ENCODE data around the gene LRRC39.

Gene LRRC39

GRCh38 chr1:100187912-100188311 is 9.9 kb upstream of the LRRC39 start:
- H3K4me3 ChIP-seq (ENCODE audit: low read depth, low read length), result no peak overlapping the region
- no peak for TF ChIP-seq CTCF (IDR thresholded peaks at IDR 0.05; ENCODE audit: low read depth, low read length)
- DNase-seq, result no peak
- peaks cover 7% of the 10 kb centered on the region for H3K4me1 ChIP-seq
- H3K9me3 ChIP-seq, result no peaks in the 10 kb centered on the region
- H3K36me3 ChIP-seq, result no peaks in the 10 kb centered on the region
- H3K27me3 ChIP-seq, result no peaks in the 10 kb centered on the region

DNA sequence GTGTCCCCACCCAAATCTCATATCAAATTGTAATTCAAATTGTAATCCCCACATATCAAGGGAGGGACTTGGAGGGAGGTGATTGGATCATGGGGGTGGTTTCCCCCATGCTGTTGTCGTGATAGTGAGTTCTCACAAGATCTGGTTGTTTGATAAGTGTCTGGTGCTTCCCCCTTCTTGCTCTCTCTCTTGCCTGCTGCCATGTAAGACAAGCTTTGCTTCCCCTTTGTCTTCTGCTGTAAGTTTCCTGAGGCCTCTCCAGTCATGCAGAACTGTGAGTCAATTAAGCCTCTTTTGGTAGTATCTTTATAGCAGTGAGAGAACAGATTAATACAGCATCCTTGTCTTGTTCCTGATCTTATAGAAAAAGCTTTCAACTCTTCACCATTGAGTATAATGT is 6.5 kb upstream of the LRRC39 start:
- Histone ChIP-seq H3K4me1 (peaks cover 7% of the 10 kb centered on the region), H3K36me3 (no peaks in the 10 kb centered on the region), H3K9me3 (no peaks in the 10 kb centered on the region), H3K4me3 (ENCODE audit: low read depth, low read length) (no peak overlapping the region), H3K27me3 (no peaks in the 10 kb centered on the region)
- no peak for DNase-seq
- TF ChIP-seq CTCF (IDR thresholded peaks at IDR 0.05; ENCODE audit: low read depth, low read length), result no peak

DNA sequence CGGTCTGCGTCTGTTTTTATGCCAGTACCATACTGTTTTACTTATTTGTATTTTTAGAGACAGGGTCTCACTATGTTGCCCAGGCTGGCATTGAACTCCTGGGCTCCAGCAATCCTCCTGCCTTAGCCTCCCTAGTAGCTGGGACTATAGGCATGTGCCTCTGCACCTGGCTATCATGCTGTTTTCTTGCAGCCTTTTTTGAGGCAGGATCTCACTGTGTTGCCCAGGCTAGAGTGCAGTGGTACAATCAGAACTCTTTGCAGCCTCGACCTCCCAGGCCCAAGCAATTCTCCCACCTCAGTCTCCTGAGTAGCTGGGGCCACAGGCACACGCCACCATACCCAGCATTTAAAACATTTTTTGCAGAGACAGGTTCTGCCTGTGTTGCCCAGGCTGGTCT is 5.3 kb upstream of the LRRC39 start:
- Histone ChIP-seq H3K36me3 (no peaks in the 10 kb centered on the region), H3K27me3 (no peaks in the 10 kb centered on the region), H3K4me1 (peaks cover 6% of the 10 kb centered on the region), H3K4me3 (ENCODE audit: low read depth, low read length) (no peak overlapping the region), H3K9me3 (no peaks in the 10 kb centered on the region)
- no peak for TF ChIP-seq CTCF (IDR thresholded peaks at IDR 0.05; ENCODE audit: low read depth, low read length)
- no peak for DNase-seq

DNA sequence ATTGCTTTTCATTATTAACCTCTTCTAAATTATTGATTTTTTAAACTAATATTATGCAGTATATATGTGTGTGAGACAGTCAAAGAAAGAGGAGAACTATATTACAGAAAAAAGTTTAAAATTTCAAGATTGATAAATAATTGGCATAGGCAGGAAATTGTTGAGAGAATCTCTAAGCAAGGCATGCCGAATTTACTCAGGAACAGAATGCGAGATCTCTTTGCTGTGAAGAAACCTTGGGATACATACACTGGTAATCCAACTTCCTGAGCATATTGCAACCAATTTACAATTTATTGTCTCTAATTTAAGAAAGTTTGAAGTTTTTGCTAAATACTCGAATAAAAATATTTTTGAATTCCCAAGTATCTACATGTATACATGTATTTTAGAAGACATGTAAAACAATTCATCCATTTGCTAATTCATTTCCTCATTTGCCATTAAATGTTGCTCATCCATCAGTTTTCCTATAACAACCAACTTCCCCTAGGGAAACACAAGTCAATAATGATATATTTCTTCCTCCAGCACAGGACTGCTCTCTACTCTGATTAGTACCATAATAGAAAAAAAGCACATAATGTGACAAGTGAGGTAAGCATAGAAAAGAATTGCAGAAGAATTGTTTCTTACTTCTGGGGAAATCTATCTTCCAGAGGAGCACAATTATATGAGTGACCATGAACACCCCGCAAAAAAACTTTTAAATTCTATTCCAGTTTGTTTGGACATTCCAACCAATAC is 588 bp downstream of the LRRC39 start:
- Histone ChIP-seq H3K4me3 (ENCODE audit: low read depth, low read length) (no peak overlapping the region), H3K9me3 (no peaks in the 10 kb centered on the region), H3K36me3 (no peaks in the 10 kb centered on the region), H3K4me1 (no peaks in the 10 kb centered on the region), H3K27me3 (no peaks in the 10 kb centered on the region)
- DNase-seq, result no peak
- no peak for TF ChIP-seq CTCF (IDR thresholded peaks at IDR 0.05; ENCODE audit: low read depth, low read length)

GRCh38 chr1:100168051-100168450 is 10.0 kb downstream of the LRRC39 start:
- H3K36me3 ChIP-seq, result no peaks in the 10 kb centered on the region
- no peak for TF ChIP-seq CTCF (IDR thresholded peaks at IDR 0.05; ENCODE audit: low read depth, low read length)
- no peaks in the 10 kb centered on the region for H3K27me3 ChIP-seq
- no peaks in the 10 kb centered on the region for H3K9me3 ChIP-seq
- H3K4me1 ChIP-seq, result no peaks in the 10 kb centered on the region
- DNase-seq, result no peak
- H3K4me3 ChIP-seq (ENCODE audit: low read depth, low read length), result no peak overlapping the region

GRCh38 chr1:100164702-100165101 is 13.4 kb downstream of the LRRC39 start:
- no peaks in the 10 kb centered on the region for H3K36me3 ChIP-seq
- no peaks in the 10 kb centered on the region for H3K9me3 ChIP-seq
- no peaks in the 10 kb centered on the region for H3K27me3 ChIP-seq
- TF ChIP-seq CTCF (IDR thresholded peaks at IDR 0.05; ENCODE audit: low read depth, low read length), result no peak
- no peak for DNase-seq
- H3K4me3 ChIP-seq (ENCODE audit: low read depth, low read length), result no peak overlapping the region
- H3K4me1 ChIP-seq, result no peaks in the 10 kb centered on the region

Data from BE2C (cell line).